Adrenal gland (tissue), 5 donors: Measurements from ENCODE around the gene CLEC3B.
"Not testable (repeated sequence)": the region's sequence is repeated elsewhere in the genome, so short reads cannot be mapped to it uniquely, and the experiment has no call there.

Experiments used
- CTCF ChIP-seq, 6 experiments: fragments of 450-650 bp in 4 of 6; fragments of 200-600 bp in 2 of 6; sonication (generic) in 1 of 6; IDR thresholded peaks; 1 replicate in 5 of 6; 2 replicates in 1 of 6; pipeline versions ENCODE4 v1.5.1 to v1.8.0; 2016 to 2021; ENCODE audit warnings: antibody characterized with exemption in 6 of 6, mild to moderate bottlenecking in 2 of 6, moderate library complexity in 1 of 6
- POLR2A ChIP-seq, 2 donors: fragments of 450-650 bp; IDR thresholded peaks; one replicate each; pipeline ENCODE4 v1.6.1; 2017; ENCODE audit warnings: antibody characterized with exemption in 2 of 2, mild to moderate bottlenecking in 2 of 2, moderate library complexity in 1 of 2
- donor health status: DM: no; HTN: no; CAD: no.

- not testable (repeated sequence) for TF ChIP-seq CTCF, POLR2A (IDR thresholded peaks at IDR 0.05)
Observed at GRCh38 chr3:44986330-44986729, 39.8 kb upstream of the CLEC3B start.
